Fibroblast of mammary gland (primary cell): ENCODE data around the gene CEP72.
"Not testable (repeated sequence)": the region's sequence is repeated elsewhere in the genome, so short reads cannot be mapped to it uniquely, and the experiment has no call there.

Source experiments
- DNase-seq: peaks from one replicate; pipeline ENCODE4 v3.0.0-alpha.2; 2010; ENCODE audit warnings: low read depth
- H3K4me3 ChIP-seq: 2 replicates; pipeline ENCODE4 v1.5.1; 2011; ENCODE audit warnings: low read depth, mild to moderate bottlenecking, low read length, moderate library complexity; ENCODE audit not compliant: control insufficient read depth
- CTCF ChIP-seq: conservative IDR thresholded peaks from 2 replicates; pipeline ENCODE4 v1.5.1; 2011; ENCODE audit warnings: low read depth, low read length, inconsistent platforms; ENCODE audit not compliant: control insufficient read depth, insufficient read depth

Gene CEP72

GRCh38 chr5:677131-678101, 65.3 kb downstream of the CEP72 start:
- DNase-seq, result no peak
- no peak overlapping the region for H3K4me3 ChIP-seq

DNA sequence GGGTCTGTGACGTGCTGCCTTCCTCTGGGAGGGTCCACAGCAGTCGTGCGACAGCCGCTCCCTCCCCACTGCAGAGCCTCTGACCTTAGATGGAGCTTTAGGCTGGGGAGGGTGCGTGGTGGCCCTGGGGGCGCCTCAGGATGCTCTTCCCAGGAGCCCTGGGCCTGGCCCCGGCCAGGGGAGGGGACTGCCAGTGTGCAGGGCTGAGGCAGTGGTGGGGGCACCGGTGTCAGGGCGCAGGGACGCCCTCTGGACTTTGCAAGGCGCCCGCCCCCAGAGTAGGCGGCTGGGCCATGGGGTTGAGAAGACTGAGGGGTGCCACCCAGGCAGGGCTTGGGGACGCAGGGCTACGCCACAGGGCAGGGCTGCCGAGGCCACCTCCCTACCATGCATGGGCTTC, 66.4 kb downstream of the CEP72 start:
- not testable (repeated sequence) for H3K4me3 ChIP-seq, DNase-seq

More at GRCh38 chr5:677131-678101, 65.3 kb downstream of the CEP72 start:
- no peak for TF ChIP-seq CTCF

GRCh38 chr5:679166-679895, 67.2 kb downstream of the CEP72 start:
- H3K4me3 ChIP-seq, DNase-seq: not testable (repeated sequence)

- DNase-seq, H3K4me3 ChIP-seq: not testable (repeated sequence)
Measured at GRCh38 chr5:680118-680795, 68.1 kb downstream of the CEP72 start.

- not testable (repeated sequence) for DNase-seq, H3K4me3 ChIP-seq
Measured at GRCh38 chr5:680836-681235, 68.7 kb downstream of the CEP72 start.

GRCh38 chr5:681317-682191, 69.4 kb downstream of the CEP72 start:
- not testable (repeated sequence) for DNase-seq, H3K4me3 ChIP-seq

DNA sequence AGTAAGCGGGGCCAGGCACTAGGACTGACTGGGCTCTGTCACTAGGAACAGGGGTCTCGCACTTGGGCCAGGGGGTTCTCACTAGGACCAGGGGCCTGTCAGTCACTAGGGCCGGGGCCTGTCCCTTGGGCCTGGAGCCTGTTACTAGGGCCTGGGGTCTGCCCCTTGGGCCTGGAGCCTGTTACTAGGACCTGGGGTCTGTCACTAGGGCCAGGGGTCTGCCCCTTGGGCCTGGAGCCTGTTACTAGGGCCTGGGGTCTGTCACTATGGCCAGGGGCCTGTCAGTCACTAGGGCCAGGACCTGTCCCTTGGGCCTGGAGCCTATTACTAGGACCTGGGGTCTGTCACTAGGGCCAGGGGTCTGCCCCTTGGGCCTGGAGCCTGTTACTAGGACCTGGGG, 70.1 kb downstream of the CEP72 start:
- H3K4me3 ChIP-seq, DNase-seq: not testable (repeated sequence)

- not testable (repeated sequence) for DNase-seq, H3K4me3 ChIP-seq
Measured at GRCh38 chr5:682651-683358, 70.7 kb downstream of the CEP72 start.

GRCh38 chr5:683551-684481, 71.7 kb downstream of the CEP72 start:
- no peak for TF ChIP-seq CTCF
- H3K4me3 ChIP-seq, result no peak overlapping the region
- DNase-seq, result no peak
